A549 (cell line): ENCODE data around the gene GPR183. TPM values are rescaled to one million over a fixed set of nuclear protein-coding genes. Genes with fewer than 3 reads are reported as not detected.

Experiments
- ATAC-seq, 2 experiments: fragments of 200-7000 bp in 1 of 2; fragments of >200 bp in 1 of 2; cut with Nextera tagmentation in 1 of 2; cut with Tn5 transposase in 1 of 2; 3 replicates each; pipeline versions ENCODE4 v1.8.0 to v1.9.1; 2018 to 2020; ENCODE audit warnings: mild to moderate bottlenecking in 1 of 2, moderate library complexity in 1 of 2
- CTCF ChIA-PET: fragments of 300-600 bp; sonication (Branson Sonifier 250); formaldehyde crosslinking; extraction: SDS; loops from one replicate; lab custom pipeline; 2021; ENCODE audit warnings: antibody characterized with exemption, inconsistent platforms; lab: Yijun Ruan, JAX
- POLR2A ChIA-PET: fragments of 350-600 bp; formaldehyde crosslinking; extraction: SDS; loops from one replicate; lab custom pipeline; 2021; ENCODE audit warnings: antibody characterized with exemption, inconsistent platforms; lab: Yijun Ruan, JAX
- DNase-seq, 2 experiments: peaks; one replicate each; pipeline versions ENCODE4 v3.0.0 to v3.0.0-alpha.2; 2011 to 2016; ENCODE audit warnings: low read depth in 1 of 2, low spot score in 1 of 2
- FAIRE-seq: peaks from 2 replicates; lab custom pipeline; 2011; peaks lifted over from hg19 to GRCh38; lab: Jason Lieb, UNC
- H3K27ac ChIP-seq, 2 experiments: fragments of >200 bp; sonication (Bioruptor Twin); formaldehyde crosslinking; 3 replicates each; pipeline ENCODE4 v1.5.1; 2016 to 2017
- H3K4me1 ChIP-seq: fragments of >200 bp; sonication (Bioruptor Twin); formaldehyde crosslinking; 3 replicates; pipeline ENCODE4 v1.6.1; 2016
- H3K4me2 ChIP-seq: fragments of >200 bp; sonication (Bioruptor Twin); formaldehyde crosslinking; 3 replicates; pipeline ENCODE4 v1.6.1; 2016
- H3K4me3 ChIP-seq: fragments of >200 bp; sonication (Bioruptor Twin); formaldehyde crosslinking; 3 replicates; pipeline ENCODE4 v1.5.1; 2016
- H3K9me3 ChIP-seq: fragments of >200 bp; sonication (Bioruptor Twin); formaldehyde crosslinking; 3 replicates; pipeline ENCODE4 v1.6.1; 2016
- CBX2 ChIP-seq: fragments of 200-600 bp; sonication (generic); IDR thresholded peaks from 2 replicates; pipeline ENCODE4 v1.6.1; 2016; ENCODE audit warnings: low read depth, mild to moderate bottlenecking, borderline replicate concordance
- CBX8 ChIP-seq: fragments of 200-600 bp; sonication (generic); IDR thresholded peaks from 2 replicates; pipeline ENCODE4 v1.6.1; 2016
- CHD2 ChIP-seq: fragments of 150-350 bp; IDR thresholded peaks from 2 replicates; pipeline ENCODE4 v1.6.1; 2014; ENCODE audit warnings: low read length; ENCODE audit not compliant: partially characterized antibody
- CTCF ChIP-seq: fragments of >200 bp; sonication (Bioruptor Twin); formaldehyde crosslinking; IDR thresholded peaks from 3 replicates; pipeline ENCODE4 v1.5.1; 2016
- E2F6 ChIP-seq: IDR thresholded peaks from 2 replicates; pipeline ENCODE4 v1.6.1; 2012; ENCODE audit warnings: low read depth, borderline replicate concordance
- ELK1 ChIP-seq: fragments of 150-350 bp; IDR thresholded peaks from 2 replicates; pipeline ENCODE4 v1.6.1; 2014; ENCODE audit warnings: low read depth, mild to moderate bottlenecking, low read length
- EP300 ChIP-seq, 2 experiments: fragments of >200 bp; sonication (Bioruptor Twin); formaldehyde crosslinking; IDR thresholded peaks; 2 replicates in 1 of 2; 3 replicates in 1 of 2; pipeline ENCODE4 v1.6.1; 2016 to 2017
- ESRRA ChIP-seq: fragments of 150-350 bp; IDR thresholded peaks from 2 replicates; pipeline ENCODE4 v1.6.1; 2014; ENCODE audit warnings: mild to moderate bottlenecking, low read length, borderline replicate concordance
- GATA3 ChIP-seq: IDR thresholded peaks from 2 replicates; pipeline ENCODE4 v1.6.1; 2012; ENCODE audit warnings: borderline replicate concordance
- HES2 ChIP-seq: fragments of >200 bp; sonication (Bioruptor Twin); formaldehyde crosslinking; IDR thresholded peaks from 2 replicates; pipeline ENCODE4 v1.6.1; 2016
- MAX ChIP-seq: IDR thresholded peaks from 2 replicates; pipeline ENCODE4 v1.6.1; 2012
- NFE2L2 ChIP-seq: fragments of 150-350 bp; conservative IDR thresholded peaks from 2 replicates; pipeline ENCODE4 v1.6.1; 2014; ENCODE audit warnings: low read length
- NPAS2 ChIP-seq: fragments of 250-450 bp; sonication (Bioruptor Pico); IDR thresholded peaks from 2 replicates; pipeline ENCODE4 v1.8.0; 2022; ENCODE audit warnings: mild to moderate bottlenecking, moderate library complexity, borderline replicate concordance
- NR3C1 ChIP-seq: fragments of >200 bp; sonication (Bioruptor Twin); formaldehyde crosslinking; IDR thresholded peaks from 3 replicates; pipeline ENCODE4 v1.6.1; 2017
- POLR2A ChIP-seq: IDR thresholded peaks from 2 replicates; pipeline ENCODE4 v1.6.1; 2012; ENCODE audit warnings: mild to moderate bottlenecking, low read length
- POLR2AphosphoS2 ChIP-seq: conservative IDR thresholded peaks from 2 replicates; pipeline ENCODE4 v1.6.1; 2012; ENCODE audit warnings: low read length, improper control_type of control experiment, inconsistent platforms
- RAD21 ChIP-seq, 2 experiments: fragments of >200 bp in 1 of 2; sonication (Bioruptor Twin) in 1 of 2; formaldehyde crosslinking in 1 of 2; IDR thresholded peaks in 1 of 2; conservative IDR thresholded peaks in 1 of 2; 2 replicates in 1 of 2; 3 replicates in 1 of 2; pipeline ENCODE4 v1.6.1; 2012 to 2018; ENCODE audit warnings: inconsistent platforms in 1 of 2
- SMC3 ChIP-seq: fragments of >200 bp; sonication (Bioruptor Twin); formaldehyde crosslinking; IDR thresholded peaks from 3 replicates; pipeline ENCODE4 v1.6.1; 2018; ENCODE audit warnings: inconsistent platforms
- SREBF2 ChIP-seq: fragments of 450-650 bp; IDR thresholded peaks from 2 replicates; pipeline ENCODE4 v1.6.1; 2014; ENCODE audit warnings: mild to moderate bottlenecking, moderate library complexity
- ZFP36 ChIP-seq: fragments of 450-650 bp; IDR thresholded peaks from 2 replicates; pipeline ENCODE4 v1.6.1; 2014; ENCODE audit warnings: borderline replicate concordance; ENCODE audit not compliant: partially characterized antibody
- ZNF302 ChIP-seq: fragments of 250-450 bp; sonication (Bioruptor Pico); IDR thresholded peaks from 2 replicates; pipeline ENCODE4 v1.9.0; 2021; ENCODE audit warnings: inconsistent platforms, mild to moderate bottlenecking, moderate library complexity
- ZSCAN20 ChIP-seq: fragments of 250-450 bp; sonication (Bioruptor Pico); IDR thresholded peaks from 2 replicates; pipeline ENCODE4 v1.8.0; 2022; ENCODE audit warnings: mild to moderate bottlenecking, moderate library complexity
- WGBS: methylation state at CpG from one replicate; pipeline ENCODE4 v1.1.6; 2017; ENCODE audit errors: missing lambda C conversion rate; 5-methylcytosine and 5-hydroxymethylcytosine counted together
- polyA plus RNA-seq, 4 experiments: library from polyadenylated mRNA; depleted of rRNA in 3 of 4; stranded (reverse); fragments of >200 nt; fragmentation: RNase III in 1 of 4; extraction: RNeasy Plus Mini Kit Qiagen cat#74134 plus additional on column Dnase treatment in 1 of 4; gene quantifications; 2 replicates in 3 of 4; 3 replicates in 1 of 4; pipeline ENCODE4 v1.2.3, GENCODE V29; 2011 to 2017

GPR183 gene
- polyA plus RNA-seq, 2 of the 4 experiments (the other 2 are of a cell fraction): not detected

- no peak overlapping the region for H3K4me3 ChIP-seq
- CTCF ChIA-PET: interaction anchor here (1.4 to 2.3 kb wide), 4 partner anchors 9 to 176 kb away, joined by 4 to 5 read pairs (median 4); no protein-coding TSS in a partner anchor
- WGBS: 90% methylated on average over 5 of the region's 5 CpGs
- TF ChIP-seq ZFP36: no peak
- TF ChIP-seq POLR2AphosphoS2: no peak
- no peak for ATAC-seq
- H3K9me3 ChIP-seq: no peaks in the 10 kb centered on the region
- POLR2A ChIA-PET: no interaction called here
- H3K4me1 ChIP-seq: no peaks in the 10 kb centered on the region
- H3K27ac ChIP-seq: no peak overlapping the region
- no peak for DNase-seq
- FAIRE-seq: no peak
- H3K4me2 ChIP-seq: no peak overlapping the region
Observed at GRCh38 chr13:99260216-99260615, 47.0 kb downstream of the GPR183 start.

- no peak for DNase-seq
- no peak overlapping the region for H3K27ac ChIP-seq
- no peaks in the 10 kb centered on the region for H3K9me3 ChIP-seq
- H3K4me3 ChIP-seq: no peak overlapping the region
- ChIA-PET POLR2A (no interaction called here), CTCF (interaction anchor here (1.5 kb wide), 1 partner anchor 82 kb away, joined by 6 read pairs; no protein-coding TSS in a partner anchor)
- 98% methylated on average over 3 of the region's 3 CpGs for WGBS
- no peaks in the 10 kb centered on the region for H3K4me1 ChIP-seq
- FAIRE-seq: no peak
- no peak for TF ChIP-seq CHD2
- no peak for TF ChIP-seq E2F6
- no peak for TF ChIP-seq POLR2A
- TF ChIP-seq SMC3: no peak
- TF ChIP-seq CTCF: no peak
- no peak for TF ChIP-seq EP300 (IDR thresholded peaks at IDR 0.05)
- no peak for TF ChIP-seq CBX8
- no peak for TF ChIP-seq NR3C1
- no peak for TF ChIP-seq ZNF302
- TF ChIP-seq HES2: no peak
- no peak for TF ChIP-seq ESRRA
- no peak for TF ChIP-seq ZFP36
- TF ChIP-seq NPAS2: no peak
- TF ChIP-seq MAX: no peak
- no peak for TF ChIP-seq ELK1
- TF ChIP-seq RAD21 (conservative IDR thresholded peaks at IDR 0.05 in 1 of 2, IDR thresholded peaks at IDR 0.05 in 1 of 2): no peak
- TF ChIP-seq NFE2L2: no peak
- TF ChIP-seq, all 56 proteins: peak for 0
- no peak for ATAC-seq
- no peak overlapping the region for H3K4me2 ChIP-seq
Observed at GRCh38 chr13:99258946-99259345, 48.3 kb downstream of the GPR183 start.

DNA sequence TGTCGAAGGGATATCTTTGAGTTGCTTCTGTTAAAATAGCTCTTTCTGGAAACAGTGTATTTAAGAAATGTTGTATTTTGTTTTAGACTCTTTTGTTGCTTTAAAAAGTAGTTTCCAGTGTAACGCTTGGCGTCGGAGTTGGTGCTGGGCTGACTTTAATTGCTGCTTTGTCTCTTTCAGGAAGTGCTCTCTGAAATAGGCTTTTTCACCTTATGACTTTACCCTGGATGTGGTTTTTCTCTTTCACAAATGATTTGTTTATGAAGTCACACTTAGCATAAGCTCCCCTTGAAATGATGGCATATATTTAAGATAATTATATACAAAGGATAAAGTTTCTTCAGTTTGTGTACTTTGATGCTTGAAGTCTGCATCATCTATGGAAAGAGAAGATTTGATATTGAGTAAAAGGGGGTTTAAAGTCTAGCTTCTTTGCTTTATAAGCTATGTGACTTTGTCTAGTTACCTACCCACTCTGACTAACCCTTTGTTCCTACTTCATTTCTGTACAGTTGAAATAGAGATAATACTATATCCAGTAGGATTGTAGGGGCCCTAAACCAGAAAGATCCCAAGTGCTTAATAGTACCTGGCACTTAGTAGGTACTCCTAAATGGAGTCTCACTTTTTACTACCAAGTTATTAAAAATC lies 48.9 kb downstream of the GPR183 start, which contains the start of gene GPR18:
GPR18 (minus strand) TSS at position 170 of the 651 bp plus-strand sequence. CDS start 2,507 bp downstream, outside the sequence.
- ATAC-seq (no peak), FAIRE-seq (no peak), DNase-seq (no peak)
- TF ChIP-seq ZFP36 (no peak), CBX2 (no peak), NFE2L2 (no peak), SREBF2 (no peak), ZSCAN20 (CRISPR knock-in tag) (no peak), ESRRA (no peak), GATA3 (no peak)
- no peak within 1 kb of the TSS for H3K27ac ChIP-seq
- WGBS: 94% methylated on average over 4 of the region's 4 CpGs
- H3K4me3 ChIP-seq: no peak within 1 kb of the TSS
- ChIA-PET CTCF (interaction anchor here (1.1 to 1.5 kb wide), 2 partner anchors 11 to 82 kb away, joined by 3 to 6 read pairs; no protein-coding TSS in a partner anchor), POLR2A (no interaction called here)
- H3K4me2 ChIP-seq: no peak within 1 kb of the TSS
- H3K4me1 ChIP-seq: no peaks in the 10 kb centered on the region
- no peaks in the 10 kb centered on the region for H3K9me3 ChIP-seq
